Mesendoderm (in vitro differentiated cells): ENCODE data around the gene SLC16A10.
"Not testable (repeated sequence)": the region's sequence is repeated elsewhere in the genome, so short reads cannot be mapped to it uniquely, and the experiment has no call there.

Experiments used
- DNase-seq: peaks from one replicate; pipeline ENCODE4 v3.0.0; 2013
- H2AK5ac ChIP-seq: 2 replicates; pipeline ENCODE4 v1.6.1; 2013; ENCODE audit warnings: low read length, inconsistent platforms
- H2BK120ac ChIP-seq: 2 replicates; pipeline ENCODE4 v1.6.1; 2013; ENCODE audit warnings: low read depth, mild to moderate bottlenecking, low read length, moderate library complexity, mixed read lengths
- H2BK15ac ChIP-seq: replicated peaks from 2 replicates; pipeline ENCODE4 v1.6.1; 2013; ENCODE audit warnings: low read depth, mild to moderate bottlenecking, moderate library complexity
- H2BK5ac ChIP-seq: 2 replicates; pipeline ENCODE4 v1.6.1; 2013; ENCODE audit warnings: low read length, inconsistent platforms
- H3K18ac ChIP-seq: 2 replicates; pipeline ENCODE4 v1.6.1; 2013; ENCODE audit warnings: mild to moderate bottlenecking, low read length, mixed read lengths
- H3K23ac ChIP-seq: one replicate; pipeline ENCODE4 v1.6.1; 2013; ENCODE audit warnings: low read length
- H3K27ac ChIP-seq: 2 replicates; pipeline ENCODE4 v1.5.1; 2013; ENCODE audit warnings: low read depth, mild to moderate bottlenecking, inconsistent platforms, low read length, moderate library complexity
- H3K27me3 ChIP-seq: 2 replicates; pipeline ENCODE4 v1.6.1; 2013; ENCODE audit warnings: low read length, control low read depth, mild to moderate bottlenecking, inconsistent platforms; ENCODE audit not compliant: insufficient read depth, poor library complexity
- H3K36me3 ChIP-seq: 2 replicates; pipeline ENCODE4 v1.6.1; 2013; ENCODE audit warnings: low read length, inconsistent platforms; ENCODE audit not compliant: control insufficient read depth, insufficient read depth
- H3K4ac ChIP-seq: one replicate; pipeline ENCODE4 v1.6.1; 2013; ENCODE audit warnings: low read depth, mild to moderate bottlenecking, low read length, moderate library complexity
- H3K4me1 ChIP-seq: 2 replicates; pipeline ENCODE4 v1.6.1; 2013; ENCODE audit warnings: low read depth, low read length, inconsistent platforms; ENCODE audit not compliant: control insufficient read depth
- H3K4me2 ChIP-seq: 2 replicates; pipeline ENCODE4 v1.6.1; 2013; ENCODE audit warnings: low read length
- H3K4me3 ChIP-seq: 2 replicates; pipeline ENCODE4 v1.5.1; 2013; ENCODE audit warnings: mild to moderate bottlenecking, low read length
- H3K56ac ChIP-seq: one replicate; pipeline ENCODE4 v1.6.1; 2013; ENCODE audit warnings: low read length
- H3K79me1 ChIP-seq: 2 replicates; pipeline ENCODE4 v1.6.1; 2013; ENCODE audit warnings: low read length, inconsistent platforms
- H3K79me2 ChIP-seq: 2 replicates; pipeline ENCODE4 v1.6.1; 2013; ENCODE audit warnings: mild to moderate bottlenecking, low read length; ENCODE audit not compliant: control insufficient read depth, insufficient read depth
- H3K9ac ChIP-seq: 2 replicates; pipeline ENCODE4 v1.6.1; 2013; ENCODE audit warnings: low read length, inconsistent platforms
- H4K5ac ChIP-seq: one replicate; pipeline ENCODE4 v1.6.1; 2013; ENCODE audit warnings: low read length
- H4K8ac ChIP-seq: one replicate; pipeline ENCODE4 v1.6.1; 2013; ENCODE audit warnings: low read depth, mild to moderate bottlenecking, control low read depth, low read length, moderate library complexity
- WGBS: extraction: QIAGEN DNeasy Blood & Tissue Kit; methylation state at CpG from one replicate; pipeline ENCODE4 v1.1.7; 2013; ENCODE audit warnings: low lambda C conversion rate, missing lambda C conversion rate; ENCODE audit not compliant: insufficient coverage; ENCODE audit errors: extremely low coverage; 5-methylcytosine and 5-hydroxymethylcytosine counted together

Gene SLC16A10

GRCh38 chr6:111184827-111185532 is 97.7 kb downstream of the SLC16A10 start:
- DNase-seq = no peak
- Histone ChIP-seq H3K4me3 (no peak overlapping the region), H3K79me2 (no peaks in the 10 kb centered on the region), H3K9ac (no peak overlapping the region), H3K79me1 (no peaks in the 10 kb centered on the region), H2BK5ac (no peak overlapping the region), H3K18ac (no peak overlapping the region), H3K27me3 (no peaks in the 10 kb centered on the region), H3K4me1 (no peaks in the 10 kb centered on the region), H2BK15ac (no peak overlapping the region), H3K56ac (no peak overlapping the region), H2AK5ac (no peak overlapping the region), H3K4me2 (no peak overlapping the region), H3K36me3 (no peaks in the 10 kb centered on the region), H4K8ac (no peak overlapping the region), H3K4ac (no peak overlapping the region), H3K27ac (no peak overlapping the region), H3K23ac (no peak overlapping the region), H4K5ac (no peak overlapping the region), H2BK120ac (no peak overlapping the region)
- WGBS = no CpG with 5 or more reads among the region's 6 CpGs

GRCh38 chr6:111185954-111186353 is 98.7 kb downstream of the SLC16A10 start:
- Histone ChIP-seq H3K36me3 (no peaks in the 10 kb centered on the region), H3K4ac (no peak overlapping the region), H4K8ac (no peak overlapping the region), H3K18ac (no peak overlapping the region), H4K5ac (no peak overlapping the region), H3K27me3 (no peaks in the 10 kb centered on the region), H3K27ac (no peak overlapping the region), H3K4me2 (no peak overlapping the region), H3K79me1 (no peaks in the 10 kb centered on the region), H2BK5ac (no peak overlapping the region), H3K79me2 (no peaks in the 10 kb centered on the region), H2AK5ac (no peak overlapping the region), H2BK120ac (no peak overlapping the region), H3K56ac (no peak overlapping the region), H2BK15ac (no peak overlapping the region), H3K23ac (no peak overlapping the region), H3K4me1 (no peaks in the 10 kb centered on the region), H3K9ac (no peak overlapping the region), H3K4me3 (no peak overlapping the region)
- WGBS = no CpG with 5 or more reads among the region's 2 CpGs
- no peak for DNase-seq

GRCh38 chr6:111187874-111188273 is 100.6 kb downstream of the SLC16A10 start:
- Histone ChIP-seq H3K9ac (no peak overlapping the region), H3K4me1 (no peaks in the 10 kb centered on the region), H3K27ac (no peak overlapping the region), H3K18ac (no peak overlapping the region), H2BK15ac (no peak overlapping the region), H3K4me3 (no peak overlapping the region), H3K36me3 (no peaks in the 10 kb centered on the region), H3K56ac (no peak overlapping the region), H3K27me3 (no peaks in the 10 kb centered on the region), H3K4ac (no peak overlapping the region), H3K79me1 (no peaks in the 10 kb centered on the region), H2BK120ac (no peak overlapping the region), H4K8ac (no peak overlapping the region), H3K23ac (no peak overlapping the region), H3K4me2 (no peak overlapping the region), H4K5ac (no peak overlapping the region), H2AK5ac (no peak overlapping the region), H3K79me2 (no peaks in the 10 kb centered on the region), H2BK5ac (no peak overlapping the region)
- WGBS = no CpG with 5 or more reads among the region's 1 CpG
- DNase-seq = no peak

- not testable (repeated sequence) for H2BK120ac ChIP-seq, H3K27ac ChIP-seq, H3K4me2 ChIP-seq, H4K5ac ChIP-seq, H2BK15ac ChIP-seq, H3K79me1 ChIP-seq, H3K4ac ChIP-seq, H3K9ac ChIP-seq, H3K56ac ChIP-seq, DNase-seq, H3K23ac ChIP-seq, H3K27me3 ChIP-seq, H3K18ac ChIP-seq, H2AK5ac ChIP-seq, H2BK5ac ChIP-seq, H3K4me3 ChIP-seq, H4K8ac ChIP-seq, H3K4me1 ChIP-seq, H3K79me2 ChIP-seq, H3K36me3 ChIP-seq
- no CpG with 5 or more reads among the region's 2 CpGs for WGBS
Measured at GRCh38 chr6:111189666-111190210, 102.4 kb downstream of the SLC16A10 start.

- no peak overlapping the region for H3K9ac ChIP-seq
- H3K56ac ChIP-seq = no peak overlapping the region
- no peak overlapping the region for H2BK5ac ChIP-seq
- WGBS = no CpG with 5 or more reads among the region's 3 CpGs
- H4K8ac ChIP-seq = no peak overlapping the region
- no peak overlapping the region for H2BK120ac ChIP-seq
- H3K79me1 ChIP-seq = no peaks in the 10 kb centered on the region
- DNase-seq = peak; percentile 19
- H3K4ac ChIP-seq = no peak overlapping the region
- H2AK5ac ChIP-seq = no peak overlapping the region
- no peaks in the 10 kb centered on the region for H3K79me2 ChIP-seq
- no peaks in the 10 kb centered on the region for H3K4me1 ChIP-seq
- no peak overlapping the region for H3K4me2 ChIP-seq
- no peak overlapping the region for H4K5ac ChIP-seq
- no peak overlapping the region for H3K18ac ChIP-seq
- H3K23ac ChIP-seq = no peak overlapping the region
- no peak overlapping the region for H3K4me3 ChIP-seq
- no peaks in the 10 kb centered on the region for H3K36me3 ChIP-seq
- H2BK15ac ChIP-seq = no peak overlapping the region
- no peak overlapping the region for H3K27ac ChIP-seq
- no peaks in the 10 kb centered on the region for H3K27me3 ChIP-seq
Measured at GRCh38 chr6:111190637-111191036, 103.3 kb downstream of the SLC16A10 start.

- H4K5ac ChIP-seq, H3K18ac ChIP-seq, H3K4ac ChIP-seq, DNase-seq, H2AK5ac ChIP-seq, H3K79me1 ChIP-seq, H3K9ac ChIP-seq, H2BK5ac ChIP-seq, H2BK120ac ChIP-seq, H3K79me2 ChIP-seq, H3K23ac ChIP-seq, H3K56ac ChIP-seq, H3K36me3 ChIP-seq, H3K4me2 ChIP-seq, H3K4me1 ChIP-seq, H4K8ac ChIP-seq, H3K27ac ChIP-seq, H3K4me3 ChIP-seq, H3K27me3 ChIP-seq, H2BK15ac ChIP-seq: not testable (repeated sequence)
Measured at GRCh38 chr6:111191136-111191535, 103.8 kb downstream of the SLC16A10 start.
